ENCODE data around the gene MYO6.

Gene MYO6

GRCh38 chr6:75778757-75779156 lies 29.7 kb downstream of the MYO6 start:
- Histone ChIP-seq H3K4me3 (ENCODE audit: low read length) (no peak overlapping the region), H3K4me1 (ENCODE audit: insufficient read depth, low read length) (peaks cover 5% of the 10 kb centered on the region), H3K9me3 (ENCODE audit: low read length) (peaks cover 1% of the 10 kb centered on the region), H2AFZ (ENCODE audit: low read depth, low read length) (no peak overlapping the region), H3K27me3 (ENCODE audit: insufficient read depth, low read length) (no peaks in the 10 kb centered on the region), H3K36me3 (ENCODE audit: insufficient read depth, low read length) (no peaks in the 10 kb centered on the region)

GRCh38 chr6:75786152-75786551 lies 37.1 kb downstream of the MYO6 start:
- Histone ChIP-seq H2AFZ (ENCODE audit: low read depth, low read length) (no peak overlapping the region), H3K4me3 (ENCODE audit: low read length) (no peak overlapping the region), H3K9me3 (ENCODE audit: low read length) (no peaks in the 10 kb centered on the region), H3K4me1 (ENCODE audit: insufficient read depth, low read length) (no peaks in the 10 kb centered on the region), H3K27me3 (ENCODE audit: insufficient read depth, low read length) (no peaks in the 10 kb centered on the region), H3K36me3 (ENCODE audit: insufficient read depth, low read length) (no peaks in the 10 kb centered on the region)

GRCh38 chr6:75788894-75789293 lies 39.9 kb downstream of the MYO6 start:
- Histone ChIP-seq H3K36me3 (ENCODE audit: insufficient read depth, low read length) (no peaks in the 10 kb centered on the region), H3K4me3 (ENCODE audit: low read length) (no peak overlapping the region), H3K4me1 (ENCODE audit: insufficient read depth, low read length) (no peaks in the 10 kb centered on the region), H3K9me3 (ENCODE audit: low read length) (no peaks in the 10 kb centered on the region), H3K27me3 (ENCODE audit: insufficient read depth, low read length) (no peaks in the 10 kb centered on the region), H2AFZ (ENCODE audit: low read depth, low read length) (no peak overlapping the region)

GRCh38 chr6:75791881-75792280 lies 42.8 kb downstream of the MYO6 start:
- Histone ChIP-seq H2AFZ (ENCODE audit: low read depth, low read length) (no peak overlapping the region), H3K9me3 (ENCODE audit: low read length) (no peaks in the 10 kb centered on the region), H3K27me3 (ENCODE audit: insufficient read depth, low read length) (no peaks in the 10 kb centered on the region), H3K4me3 (ENCODE audit: low read length) (no peak overlapping the region), H3K36me3 (ENCODE audit: insufficient read depth, low read length) (no peaks in the 10 kb centered on the region), H3K4me1 (ENCODE audit: insufficient read depth, low read length) (peaks cover 9% of the 10 kb centered on the region)

- Histone ChIP-seq H3K9me3 (ENCODE audit: low read length) (no peaks in the 10 kb centered on the region), H3K27me3 (ENCODE audit: insufficient read depth, low read length) (no peaks in the 10 kb centered on the region), H3K4me3 (ENCODE audit: low read length) (no peak overlapping the region), H3K36me3 (ENCODE audit: insufficient read depth, low read length) (no peaks in the 10 kb centered on the region), H3K4me1 (ENCODE audit: insufficient read depth, low read length) (peaks cover 9% of the 10 kb centered on the region), H2AFZ (ENCODE audit: low read depth, low read length) (no peak overlapping the region)
Measured at GRCh38 chr6:75794351-75794846, 45.4 kb downstream of the MYO6 start.

- no peak overlapping the region for H3K4me3 ChIP-seq (ENCODE audit: low read length)
- no peaks in the 10 kb centered on the region for H3K27me3 ChIP-seq (ENCODE audit: insufficient read depth, low read length)
- peaks cover 9% of the 10 kb centered on the region for H3K4me1 ChIP-seq (ENCODE audit: insufficient read depth, low read length)
- H3K9me3 ChIP-seq (ENCODE audit: low read length): no peaks in the 10 kb centered on the region
- no peaks in the 10 kb centered on the region for H3K36me3 ChIP-seq (ENCODE audit: insufficient read depth, low read length)
- no peak overlapping the region for H2AFZ ChIP-seq (ENCODE audit: low read depth, low read length)
Measured at GRCh38 chr6:75794954-75795739, 46.1 kb downstream of the MYO6 start.

GRCh38 chr6:75796723-75797122 lies 47.7 kb downstream of the MYO6 start:
- H2AFZ ChIP-seq (ENCODE audit: low read depth, low read length): no peak overlapping the region
- H3K9me3 ChIP-seq (ENCODE audit: low read length): no peaks in the 10 kb centered on the region
- no peaks in the 10 kb centered on the region for H3K27me3 ChIP-seq (ENCODE audit: insufficient read depth, low read length)
- peaks cover 9% of the 10 kb centered on the region for H3K4me1 ChIP-seq (ENCODE audit: insufficient read depth, low read length)
- no peak overlapping the region for H3K4me3 ChIP-seq (ENCODE audit: low read length)
- peaks cover 2% of the 10 kb centered on the region for H3K36me3 ChIP-seq (ENCODE audit: insufficient read depth, low read length)

GRCh38 chr6:75800133-75800532 lies 51.1 kb downstream of the MYO6 start:
- Histone ChIP-seq H3K9me3 (ENCODE audit: low read length) (no peaks in the 10 kb centered on the region), H3K4me1 (ENCODE audit: insufficient read depth, low read length) (no peaks in the 10 kb centered on the region), H3K4me3 (ENCODE audit: low read length) (no peak overlapping the region), H3K27me3 (ENCODE audit: insufficient read depth, low read length) (no peaks in the 10 kb centered on the region), H3K36me3 (ENCODE audit: insufficient read depth, low read length) (peaks cover 2% of the 10 kb centered on the region), H2AFZ (ENCODE audit: low read depth, low read length) (no peak overlapping the region)

- H3K4me3 ChIP-seq (ENCODE audit: low read length): no peak overlapping the region
- H3K36me3 ChIP-seq (ENCODE audit: insufficient read depth, low read length): peaks cover 2% of the 10 kb centered on the region
- H3K9me3 ChIP-seq (ENCODE audit: low read length): no peaks in the 10 kb centered on the region
- H3K27me3 ChIP-seq (ENCODE audit: insufficient read depth, low read length): no peaks in the 10 kb centered on the region
- no peaks in the 10 kb centered on the region for H3K4me1 ChIP-seq (ENCODE audit: insufficient read depth, low read length)
- no peak overlapping the region for H2AFZ ChIP-seq (ENCODE audit: low read depth, low read length)
Measured at GRCh38 chr6:75800708-75801505, 51.9 kb downstream of the MYO6 start.

GRCh38 chr6:75802366-75802765 lies 53.3 kb downstream of the MYO6 start:
- Histone ChIP-seq H3K4me3 (ENCODE audit: low read length) (no peak overlapping the region), H2AFZ (ENCODE audit: low read depth, low read length) (no peak overlapping the region), H3K36me3 (ENCODE audit: insufficient read depth, low read length) (peaks cover 2% of the 10 kb centered on the region), H3K27me3 (ENCODE audit: insufficient read depth, low read length) (no peaks in the 10 kb centered on the region), H3K9me3 (ENCODE audit: low read length) (no peaks in the 10 kb centered on the region), H3K4me1 (ENCODE audit: insufficient read depth, low read length) (no peaks in the 10 kb centered on the region)

- H3K4me1 ChIP-seq (ENCODE audit: insufficient read depth, low read length): no peaks in the 10 kb centered on the region
- no peak overlapping the region for H2AFZ ChIP-seq (ENCODE audit: low read depth, low read length)
- H3K9me3 ChIP-seq (ENCODE audit: low read length): peaks cover 3% of the 10 kb centered on the region
- no peaks in the 10 kb centered on the region for H3K27me3 ChIP-seq (ENCODE audit: insufficient read depth, low read length)
- H3K36me3 ChIP-seq (ENCODE audit: insufficient read depth, low read length): peaks cover 4% of the 10 kb centered on the region
- H3K4me3 ChIP-seq (ENCODE audit: low read length): no peak overlapping the region
Measured at GRCh38 chr6:75808507-75808906, 59.5 kb downstream of the MYO6 start.

GRCh38 chr6:75812560-75812959 lies 63.5 kb downstream of the MYO6 start:
- no peaks in the 10 kb centered on the region for H3K4me1 ChIP-seq (ENCODE audit: insufficient read depth, low read length)
- H3K4me3 ChIP-seq (ENCODE audit: low read length): no peak overlapping the region
- no peaks in the 10 kb centered on the region for H3K27me3 ChIP-seq (ENCODE audit: insufficient read depth, low read length)
- no peak overlapping the region for H2AFZ ChIP-seq (ENCODE audit: low read depth, low read length)
- peaks cover 8% of the 10 kb centered on the region for H3K36me3 ChIP-seq (ENCODE audit: insufficient read depth, low read length)
- H3K9me3 ChIP-seq (ENCODE audit: low read length): peaks cover 3% of the 10 kb centered on the region

- Histone ChIP-seq H3K4me3 (ENCODE audit: low read length) (no peak overlapping the region), H2AFZ (ENCODE audit: low read depth, low read length) (no peak overlapping the region), H3K27me3 (ENCODE audit: insufficient read depth, low read length) (no peaks in the 10 kb centered on the region), H3K36me3 (ENCODE audit: insufficient read depth, low read length) (peaks cover 9% of the 10 kb centered on the region), H3K9me3 (ENCODE audit: low read length) (peaks cover 3% of the 10 kb centered on the region), H3K4me1 (ENCODE audit: insufficient read depth, low read length) (no peaks in the 10 kb centered on the region)
Measured at GRCh38 chr6:75813476-75814250, 64.6 kb downstream of the MYO6 start.

Data from neuron (in vitro differentiated cells).